NCI-H1436 (cell line): ENCODE data around the gene ADAR.
A peak's percentile ranks its signal among the peaks of the same experiment; 100 is the strongest.

Experiments used
- DNase-seq: peaks from one replicate; lab custom pipeline; 2025; lab: John Stamatoyannopoulos, UW

ADAR gene

GRCh38 chr1:154557248-154557938 is 50.6 kb downstream of the ADAR start:
- no peak for DNase-seq

- no peak for DNase-seq
Observed at GRCh38 chr1:154556422-154556821, 51.6 kb downstream of the ADAR start.

DNA sequence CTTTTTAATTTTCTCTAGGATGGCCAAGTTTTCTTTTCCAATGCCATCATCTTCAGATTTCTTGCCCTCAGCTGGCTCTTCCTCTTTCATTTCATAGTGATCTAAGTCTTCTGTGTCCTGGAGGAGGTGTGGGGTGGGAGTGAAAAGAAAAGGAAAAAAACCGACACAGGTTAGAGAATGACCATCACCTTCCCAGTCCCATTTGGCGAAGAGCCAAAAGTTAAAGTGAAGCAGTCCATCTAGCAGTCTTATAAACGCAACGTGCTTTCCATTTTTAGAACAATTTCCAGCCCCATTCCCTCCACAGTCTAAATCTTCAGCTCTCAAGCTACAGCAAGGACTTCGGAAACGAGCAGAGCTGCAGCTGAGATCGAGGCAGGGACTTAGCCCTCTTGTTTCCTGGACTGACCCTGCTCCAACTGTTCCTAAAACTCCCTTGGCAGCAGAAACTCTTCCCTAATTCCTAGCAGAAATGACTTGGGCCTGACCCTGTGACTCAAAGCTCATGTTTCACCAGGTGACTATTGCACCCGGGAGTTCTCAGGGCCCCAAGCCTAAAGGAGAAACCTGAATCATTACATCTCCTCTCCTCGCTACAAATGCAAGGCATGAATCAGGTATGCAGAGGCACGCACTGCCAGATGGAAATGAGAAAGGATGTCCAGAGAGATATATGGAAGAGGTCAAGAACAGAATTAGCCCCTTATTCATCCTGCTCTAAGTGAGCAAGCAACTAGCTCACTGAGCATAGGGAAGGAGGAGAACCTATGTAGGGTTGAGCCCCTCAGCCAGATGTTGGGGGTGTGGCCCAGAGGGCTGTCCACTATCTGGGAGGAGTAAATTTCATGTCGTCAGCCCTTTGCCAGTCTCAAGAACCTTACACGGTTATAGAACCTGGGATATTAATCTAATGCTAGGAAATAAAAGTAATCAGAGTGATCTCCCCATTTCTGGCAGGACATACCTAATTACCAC is 54.6 kb downstream of the ADAR start:
- no peak for DNase-seq

DNA sequence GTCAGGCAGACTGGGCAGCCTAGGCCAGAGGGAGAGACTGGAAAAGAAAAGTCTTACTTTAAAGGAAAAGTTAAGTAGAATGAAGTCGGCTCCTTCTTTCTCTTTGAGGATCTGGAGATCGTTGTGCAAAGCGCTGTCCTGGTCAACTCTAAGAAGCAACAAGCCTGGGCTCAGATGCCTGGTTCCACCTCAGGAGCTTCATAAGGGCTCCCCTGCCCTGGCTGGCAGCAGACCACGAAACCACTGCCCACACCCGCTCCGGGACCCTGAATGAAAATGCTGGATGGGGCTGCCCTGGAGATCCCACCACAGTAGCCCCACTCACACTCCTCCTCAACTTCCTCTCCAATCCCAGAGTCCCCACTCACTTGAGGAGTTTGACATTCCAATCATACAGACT is 56.0 kb downstream of the ADAR start:
- no peak for DNase-seq

DNA sequence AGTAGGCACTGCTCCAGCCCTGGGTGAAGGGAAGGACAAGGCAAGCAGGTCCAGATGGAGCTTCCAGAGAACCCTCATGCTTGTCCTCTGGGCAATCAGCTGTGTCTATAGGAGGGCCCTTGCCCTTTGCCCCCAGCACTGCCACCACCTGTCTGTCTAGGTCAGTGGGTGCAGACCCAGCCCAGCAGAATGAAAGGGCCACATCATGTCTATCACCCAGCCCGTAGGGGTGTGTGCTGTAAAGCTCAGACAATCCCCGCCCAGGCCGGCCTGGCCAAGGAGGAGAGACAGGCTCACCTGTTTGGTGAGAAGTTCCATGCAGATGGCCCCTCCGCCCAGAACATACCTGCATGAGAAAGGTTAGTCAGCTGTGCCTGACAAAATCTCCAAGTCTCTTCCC is 56.5 kb downstream of the ADAR start:
- no peak for DNase-seq

DNA sequence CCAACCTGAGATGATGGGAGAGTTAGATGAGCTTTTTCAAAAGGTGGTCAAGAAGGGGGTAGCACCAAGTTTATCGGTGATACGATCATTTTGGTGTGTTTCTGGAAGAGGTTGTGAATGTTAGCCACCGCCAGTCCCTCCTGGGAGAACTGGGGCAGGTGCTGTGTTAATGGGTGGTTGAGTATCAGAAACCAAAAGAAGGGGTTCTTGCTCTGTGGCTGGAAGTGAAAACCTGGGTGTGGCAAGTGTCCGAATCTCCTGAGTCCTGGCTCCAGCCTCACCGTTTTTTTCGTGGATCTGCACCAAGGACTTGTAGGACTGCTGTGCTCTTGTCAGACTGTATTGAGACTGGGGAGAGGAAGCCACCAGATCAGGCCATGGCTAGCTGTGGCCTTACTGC is 57.3 kb downstream of the ADAR start:
- DNase-seq = no peak

DNA sequence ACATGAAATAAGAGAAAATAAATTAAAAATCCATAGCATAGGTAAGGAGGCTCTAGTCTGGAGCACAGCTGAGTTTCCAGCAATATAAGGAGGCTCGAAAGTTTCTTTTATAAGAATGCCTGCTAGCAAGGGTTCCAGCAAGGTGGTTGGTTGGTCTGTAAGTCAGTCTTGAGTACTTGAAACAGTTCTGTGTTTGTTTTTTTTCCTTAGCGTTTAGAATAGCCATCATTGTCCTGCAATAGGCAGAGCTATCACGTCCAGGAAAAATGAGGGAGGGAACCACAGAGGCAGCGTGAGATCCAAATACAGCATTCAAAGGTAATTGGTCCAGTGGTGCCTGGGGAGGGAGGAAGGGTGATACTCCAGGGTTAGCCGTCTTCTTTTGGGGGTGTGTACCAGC is 57.9 kb downstream of the ADAR start:
- DNase-seq = no peak

GRCh38 chr1:154549202-154549770 is 58.7 kb downstream of the ADAR start:
- DNase-seq = no peak

GRCh38 chr1:154548028-154548427 is 60.0 kb downstream of the ADAR start:
- no peak for DNase-seq

- no peak for DNase-seq
Observed at GRCh38 chr1:154547105-154547732, 60.8 kb downstream of the ADAR start.

- peak; percentile 63 for DNase-seq
Observed at GRCh38 chr1:154546264-154547063, 61.5 kb downstream of the ADAR start.

GRCh38 chr1:154541231-154541630 is 66.8 kb downstream of the ADAR start:
- DNase-seq = no peak

DNA sequence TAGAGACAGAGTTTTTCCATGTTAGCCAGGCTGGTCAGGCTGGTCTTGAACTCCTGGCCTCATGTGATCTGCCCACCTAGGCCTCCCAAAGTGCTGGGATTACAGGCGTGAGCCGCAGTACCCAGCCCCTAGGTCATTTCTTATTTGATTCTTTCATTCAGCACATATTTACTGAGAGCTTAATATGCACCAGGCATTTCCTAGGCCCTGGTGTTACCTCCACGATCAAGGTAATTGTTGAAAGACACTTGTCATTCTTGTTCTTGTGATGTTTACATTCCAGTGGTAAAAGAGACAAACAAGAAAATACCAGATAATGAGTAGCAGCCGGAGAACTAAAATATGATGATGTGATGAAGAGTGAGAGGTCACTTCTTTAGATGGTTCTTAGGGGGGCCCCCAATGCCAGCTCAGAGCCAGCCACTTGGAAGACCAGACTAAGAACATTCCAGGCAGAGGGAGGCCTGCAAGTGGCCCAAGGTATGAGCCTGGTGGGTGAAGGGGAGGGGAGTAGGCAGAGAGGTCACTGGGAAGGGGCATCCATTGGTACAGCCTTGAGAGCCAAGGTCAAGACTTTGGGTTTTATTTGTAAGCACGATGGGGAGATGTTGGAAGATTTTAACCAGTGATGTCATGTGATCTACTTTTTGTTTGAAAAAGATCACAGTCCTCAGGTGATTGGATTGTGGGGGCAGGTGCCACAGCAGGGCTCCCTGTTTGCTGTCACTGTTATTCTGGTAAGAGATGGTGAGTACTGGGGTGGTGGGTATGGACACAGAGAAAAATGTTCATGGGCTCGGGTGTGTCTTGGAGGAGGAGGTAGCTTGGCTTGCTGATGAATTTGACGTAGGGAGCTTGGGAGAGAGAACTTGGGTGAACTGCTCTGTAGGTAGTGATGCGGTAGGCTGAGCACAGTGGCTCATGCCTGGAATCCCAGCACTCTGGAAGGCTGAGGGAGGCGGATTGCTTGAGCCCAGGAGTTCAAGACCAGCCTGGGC is 68.2 kb downstream of the ADAR start:
- no peak for DNase-seq

GRCh38 chr1:154536570-154536969 is 71.4 kb downstream of the ADAR start:
- no peak for DNase-seq

DNA sequence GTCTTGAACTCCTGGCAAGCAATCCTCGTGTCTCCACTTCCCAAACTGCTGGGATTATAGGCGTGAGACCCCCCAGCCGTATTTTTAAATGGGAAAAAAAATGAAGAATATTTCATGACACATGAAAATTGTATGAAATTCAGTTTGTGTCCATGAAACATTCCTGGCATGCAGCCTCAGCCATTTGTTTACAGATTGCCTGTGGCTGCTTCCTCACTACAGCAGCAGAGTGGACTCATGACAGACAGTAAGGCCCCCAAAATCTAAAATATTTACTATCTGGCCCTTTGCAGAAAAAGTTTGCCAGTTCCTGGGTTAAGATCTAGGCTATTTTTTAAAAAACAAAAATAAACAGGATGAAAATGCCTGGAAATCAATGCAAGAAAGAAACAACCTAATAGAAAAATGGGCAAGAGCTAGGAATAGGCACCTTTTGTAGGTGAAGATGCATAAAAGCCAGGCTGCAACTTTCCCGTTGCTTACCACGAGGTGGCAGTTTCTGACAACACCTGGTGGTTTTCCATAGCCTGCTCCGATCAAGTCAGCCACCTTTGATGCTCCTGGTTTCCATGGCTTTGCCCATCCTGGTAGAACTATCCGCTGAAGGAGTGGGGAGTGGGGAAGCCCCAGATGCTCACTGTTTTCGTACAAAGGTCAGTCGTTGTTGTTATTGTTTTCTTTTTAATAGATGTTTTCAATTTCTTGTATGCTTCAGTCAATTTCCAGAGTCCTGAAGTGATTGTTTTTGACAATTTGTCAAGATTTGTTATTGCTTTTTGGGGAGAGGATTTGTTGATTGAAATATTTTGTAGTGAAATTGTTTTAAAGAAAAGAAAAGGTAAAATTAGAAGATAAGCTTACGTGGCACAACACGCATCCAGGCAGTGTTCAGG is 73.8 kb downstream of the ADAR start:
- DNase-seq = no peak
